Measurements from ENCODE around the gene FXYD1.

GRCh38 chr19:35105047-35105410 lies 33.6 kb upstream of the FXYD1 start:
- TF ChIP-seq EZH2 (IDR thresholded peaks at IDR 0.05; ENCODE audit: insufficient read depth, poor library complexity, severe bottlenecking) (no peak), EZH2phosphoT487 (IDR thresholded peaks at IDR 0.05; ENCODE audit: insufficient read depth, low read depth) (no peak)

Data from GM23248 (cell line).